H1 (cell line): ENCODE measurements around the gene NDRG2. TPM values are rescaled to one million over a fixed set of nuclear protein-coding genes. Genes with fewer than 3 reads are reported as not detected.
A peak's percentile ranks its signal among the peaks of the same experiment; 100 is the strongest.

Experiments used
- CBX5 ChIP-seq: fragments of 300-800, 300-1000 bp; sonication (generic); IDR thresholded peaks from 2 replicates; pipeline ENCODE4 v1.7.1; 2016; ENCODE audit warnings: antibody characterized with exemption, low read length, low read depth
- CHD7 ChIP-seq: fragments of 300-600 bp; sonication (generic); IDR thresholded peaks from 2 replicates; pipeline ENCODE4 v1.7.1; 2012; ENCODE audit warnings: low read length, moderate library complexity, mild to moderate bottlenecking, inconsistent platforms; ENCODE audit not compliant: insufficient replicate concordance
- CREB1 ChIP-seq: IDR thresholded peaks from 2 replicates; pipeline ENCODE4 v1.6.1; 2012; ENCODE audit warnings: inconsistent platforms
- CTBP2 ChIP-seq: IDR thresholded peaks from 2 replicates; pipeline ENCODE4 v1.7.0; 2011; ENCODE audit warnings: borderline replicate concordance, mild to moderate bottlenecking, moderate library complexity, mixed read lengths, low read length; ENCODE audit not compliant: insufficient read depth, insufficient read length
- EGR1 ChIP-seq: IDR thresholded peaks from 2 replicates; pipeline ENCODE4 v1.6.1; 2011; ENCODE audit warnings: low read depth, low read length, borderline replicate concordance
- GTF2F1 ChIP-seq: IDR thresholded peaks from 2 replicates; pipeline ENCODE4 v1.6.1; 2012; ENCODE audit warnings: low read depth, low read length, improper control_type of control experiment, borderline replicate concordance
- KDM5A ChIP-seq: fragments of 200-600 bp; IDR thresholded peaks from 2 replicates; pipeline ENCODE4 v1.7.1; 2012; ENCODE audit warnings: mild to moderate bottlenecking, low read length, inconsistent platforms, mixed read lengths
- NRF1 ChIP-seq: IDR thresholded peaks from 2 replicates; pipeline ENCODE4 v1.6.1; 2011; ENCODE audit warnings: mild to moderate bottlenecking, low read depth, low read length, improper control_type of control experiment
- PHF8 ChIP-seq: fragments of 200-600 bp; sonication (generic); conservative IDR thresholded peaks from 2 replicates; pipeline ENCODE4 v1.7.1; 2012; ENCODE audit warnings: low read depth, mild to moderate bottlenecking, inconsistent platforms, low read length, moderate library complexity
- POLR2A ChIP-seq, 2 experiments: IDR thresholded peaks; 1 replicate in 1 of 2; 2 replicates in 1 of 2; pipeline ENCODE4 v1.6.1; 2011; ENCODE audit warnings: low read depth in 2 of 2, low read length in 2 of 2, mild to moderate bottlenecking in 2 of 2; ENCODE audit errors: control extremely low read depth in 1 of 2
- TAF1 ChIP-seq: IDR thresholded peaks from 2 replicates; pipeline ENCODE4 v1.6.1; 2011; ENCODE audit warnings: mild to moderate bottlenecking, low read depth, low read length
- polyA plus RNA-seq, 7 experiments: library from polyadenylated mRNA; depleted of rRNA in 3 of 7; stranded (reverse) in 5 of 7; unstranded in 2 of 7; fragments of >200 nt in 5 of 7; fragments of 200-250 nt in 2 of 7; gene quantifications; 1 replicate in 5 of 7; 2 replicates in 1 of 7; 4 replicates in 1 of 7; pipeline versions ENCODE4 v1.2.1 to v1.2.3, GENCODE V29; 2011 to 2013; ENCODE audit warnings: missing spikeins in 2 of 7, mixed read lengths in 2 of 7
- total RNA-seq: library from RNA; stranded (reverse); fragmentation: NEBNext Ultra II Directional; extraction: Animal tissue kit (Norgen Biotek cat#: 25700); gene quantifications from 2 replicates; pipeline ENCODE4 v1.2.1, GENCODE V29; 2021

Gene NDRG2
- total and polyA plus RNA-seq, 2 of the 8 experiments (the other 6 are each of a cell fraction or from before 2014, with no cell fraction given), result 29.9 to 48.6 TPM

DNA sequence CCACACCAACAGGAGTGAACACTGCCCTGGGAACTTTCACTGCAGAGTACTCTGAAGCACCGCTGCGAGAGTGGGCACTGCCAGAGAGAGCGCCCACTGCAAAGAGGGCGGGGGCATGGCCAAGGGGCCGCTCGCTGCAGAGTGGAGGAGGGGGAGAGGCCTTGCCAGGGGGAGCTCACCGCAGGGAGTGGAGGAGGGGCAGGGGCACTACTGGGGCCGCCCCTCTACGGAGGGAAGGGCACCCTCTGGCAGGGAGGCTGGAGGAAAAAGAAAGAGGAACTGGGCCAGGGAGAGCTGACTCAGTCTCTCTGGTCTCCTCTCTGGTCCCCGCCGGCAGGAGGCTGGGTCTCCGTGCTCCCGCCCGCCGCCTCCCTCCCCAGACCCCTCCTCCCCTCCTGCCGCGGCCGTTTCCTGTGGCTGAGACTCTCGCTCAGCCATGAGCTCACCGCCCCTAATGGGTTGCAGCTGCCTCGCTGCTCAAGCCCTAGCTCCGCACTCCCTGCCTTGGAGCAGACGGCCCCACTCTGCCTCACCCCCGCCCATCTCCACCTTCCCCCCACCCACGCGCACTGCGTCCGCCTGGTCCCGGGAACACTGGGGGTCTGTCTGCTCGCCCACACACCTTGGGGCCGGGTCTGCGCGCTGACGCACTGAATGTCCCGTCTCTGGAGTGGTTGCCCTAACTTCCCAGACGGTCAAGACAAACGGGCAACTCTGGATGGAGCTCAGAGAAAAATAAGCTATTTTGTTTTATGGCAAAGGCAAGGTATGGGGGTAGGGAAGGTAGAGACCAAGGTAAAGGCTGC is 46.6 kb upstream of the NDRG2 start (continued):
- no peak for TF ChIP-seq CBX5
- TF ChIP-seq CHD7, result no peak
- TF ChIP-seq NRF1, result no peak
- peak; percentile 21 for TF ChIP-seq CTBP2
- no peak for TF ChIP-seq KDM5A
- no peak for TF ChIP-seq PHF8
- no peak for TF ChIP-seq GTF2F1
- no peak for TF ChIP-seq CREB1
- no peak; the same call in 1 of the 2 replicates for TF ChIP-seq EGR1
- TF ChIP-seq TAF1, result peak; percentile 28; the same call in 1 of the 2 replicates
- peak in 1 of 2 experiments; percentile 73; a peak in 1 of 3 replicates for TF ChIP-seq POLR2A (IDR thresholded peaks at IDR 0.05; ENCODE audit: control extremely low read depth in 1 of 2, low read depth in 2 of 2, low read length in 2 of 2)
